Right lobe of liver (tissue), 6 donors: ENCODE results near the gene ACO2. TPM values are rescaled to one million over a fixed set of nuclear protein-coding genes. Genes with fewer than 3 reads are reported as not detected.

Experiments
- ATAC-seq, 4 donors: fragments of 200-7000 bp; cut with Tn5 transposase; one replicate each; pipeline ENCODE4 v1.9.1; 2020; ENCODE audit warnings: mild to moderate bottlenecking in 4 of 4, moderate library complexity in 4 of 4
- DNase-seq, 3 donors: peaks; one replicate each; pipeline ENCODE4 v3.0.0-alpha.2; 2020
- H3K27ac ChIP-seq, 3 donors: fragments of 200-600 bp; one replicate each; pipeline ENCODE4 v1.8.0; 2022
- H3K27me3 ChIP-seq, 2 donors: fragments of 200-600 bp; one replicate each; pipeline ENCODE4 v1.8.0; 2022
- H3K36me3 ChIP-seq, 4 donors: fragments of 200-600 bp; sonication (generic) in 1 of 4; one replicate each; pipeline versions ENCODE4 v1.5.1 to v1.8.0; 2017 to 2022; ENCODE audit warnings: control low read depth in 1 of 4
- H3K4me1 ChIP-seq, 4 donors: fragments of 200-600 bp; sonication (generic) in 1 of 4; one replicate each; pipeline versions ENCODE4 v1.5.1 to v1.8.0; 2017 to 2022; ENCODE audit warnings: control low read depth in 1 of 4
- H3K4me3 ChIP-seq, 3 donors: fragments of 200-600 bp; one replicate each; pipeline ENCODE4 v1.8.0; 2022
- H3K9me3 ChIP-seq, 4 donors: fragments of 200-600 bp; sonication (generic) in 1 of 4; one replicate each; pipeline versions ENCODE4 v1.5.1 to v1.8.0; 2017 to 2022; ENCODE audit warnings: control low read depth in 1 of 4
- POLR2A ChIP-seq: fragments of 450-650 bp; IDR thresholded peaks from one replicate; pipeline ENCODE4 v1.6.1; 2017; ENCODE audit warnings: antibody characterized with exemption, mild to moderate bottlenecking
- WGBS: methylation state at CpG from one replicate; pipeline ENCODE4 v1.1.6; 2018; ENCODE audit warnings: low coverage, low lambda C conversion rate; ENCODE audit not compliant: insufficient coverage; ENCODE audit errors: missing lambda C conversion rate; 5-methylcytosine and 5-hydroxymethylcytosine counted together
- intact Hi-C, 2 donors: fragments of 100-400 bp; cut with DNase I; formaldehyde crosslinking; loops; one replicate each; pipeline versions ENCODE4 v1.11.2 to v1.14.1; 2022
- total RNA-seq, 6 experiments: library from RNA; depleted of rRNA in 2 of 6; stranded (reverse); fragments of >200 nt in 2 of 6; fragmentation: NEBNext Ultra II Directional in 3 of 6; extraction: Animal tissue kit (Norgen Biotek cat#: 25700) in 3 of 6; gene quantifications; one replicate each; pipeline versions ENCODE4 v1.1.0 to v1.2.4, GENCODE V29; 2016 to 2023
- TF ChIP-seq, protein P1 (sequence below), 4 donors: fragments of 200-600 bp in 3 of 4; fragments of 450-650 bp in 1 of 4; IDR thresholded peaks; one replicate each; pipeline versions ENCODE4 v1.5.1 to v1.8.0; 2016 to 2022; ENCODE audit warnings: antibody characterized with exemption in 4 of 4, mild to moderate bottlenecking in 2 of 4
- donor health status: DM: no; HTN: yes; CAD: no.
- donor health status: DM: no; HTN: no; CAD: no.
- donor health status: DM: no; HTN: no; CAD: no.
- donor health status: DM: no; HTN: yes; CAD: no.
- donor health status: DM: no; HTN: yes; CAD: no.

ACO2 gene
- total RNA-seq, 6 experiments from 2014 or later, result 62.6 to 135 (median 66.8) TPM

DNA sequence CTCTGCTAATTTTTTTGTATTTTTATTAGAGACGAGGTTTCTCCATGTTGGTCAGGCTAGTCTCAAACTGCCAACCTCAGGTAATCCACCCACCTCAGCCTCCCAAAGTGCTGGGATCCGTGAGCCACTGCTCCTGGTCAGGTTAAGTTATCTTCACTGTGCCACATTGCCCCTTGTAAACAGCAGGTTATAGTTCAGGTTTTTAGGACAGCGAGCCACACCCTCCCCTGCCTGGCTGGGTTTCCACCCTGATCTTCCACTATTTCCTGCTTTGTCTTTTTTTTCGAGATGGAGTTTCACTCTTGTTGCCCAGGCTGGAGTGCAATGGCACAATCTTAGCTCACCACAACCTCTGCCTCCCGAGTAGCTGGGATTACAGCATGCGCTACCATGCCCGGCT, 16.1 kb downstream of the ACO2 start:
- DNase-seq (no peak), ATAC-seq (peak in 3 of 4 donors; percentile 33 to 71 (median 35))
- Histone ChIP-seq H3K4me3 (no peak overlapping the region), H3K4me1 (peaks cover 0 to 43% (median 6%) of the 10 kb centered on the region in 4 donors), H3K9me3 (no peaks in the 10 kb centered on the region), H3K27me3 (no peaks in the 10 kb centered on the region), H3K36me3 (no peaks in the 10 kb centered on the region), H3K27ac (no peak overlapping the region)
- 41% methylated on average over 7 of the region's 7 CpGs for WGBS
- intact Hi-C loops, result no loop called here
- TF ChIP-seq, protein P1, sequence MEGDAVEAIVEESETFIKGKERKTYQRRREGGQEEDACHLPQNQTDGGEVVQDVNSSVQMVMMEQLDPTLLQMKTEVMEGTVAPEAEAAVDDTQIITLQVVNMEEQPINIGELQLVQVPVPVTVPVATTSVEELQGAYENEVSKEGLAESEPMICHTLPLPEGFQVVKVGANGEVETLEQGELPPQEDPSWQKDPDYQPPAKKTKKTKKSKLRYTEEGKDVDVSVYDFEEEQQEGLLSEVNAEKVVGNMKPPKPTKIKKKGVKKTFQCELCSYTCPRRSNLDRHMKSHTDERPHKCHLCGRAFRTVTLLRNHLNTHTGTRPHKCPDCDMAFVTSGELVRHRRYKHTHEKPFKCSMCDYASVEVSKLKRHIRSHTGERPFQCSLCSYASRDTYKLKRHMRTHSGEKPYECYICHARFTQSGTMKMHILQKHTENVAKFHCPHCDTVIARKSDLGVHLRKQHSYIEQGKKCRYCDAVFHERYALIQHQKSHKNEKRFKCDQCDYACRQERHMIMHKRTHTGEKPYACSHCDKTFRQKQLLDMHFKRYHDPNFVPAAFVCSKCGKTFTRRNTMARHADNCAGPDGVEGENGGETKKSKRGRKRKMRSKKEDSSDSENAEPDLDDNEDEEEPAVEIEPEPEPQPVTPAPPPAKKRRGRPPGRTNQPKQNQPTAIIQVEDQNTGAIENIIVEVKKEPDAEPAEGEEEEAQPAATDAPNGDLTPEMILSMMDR (IDR thresholded peaks at IDR 0.05), result no peak
- TF ChIP-seq POLR2A, result no peak

DNA sequence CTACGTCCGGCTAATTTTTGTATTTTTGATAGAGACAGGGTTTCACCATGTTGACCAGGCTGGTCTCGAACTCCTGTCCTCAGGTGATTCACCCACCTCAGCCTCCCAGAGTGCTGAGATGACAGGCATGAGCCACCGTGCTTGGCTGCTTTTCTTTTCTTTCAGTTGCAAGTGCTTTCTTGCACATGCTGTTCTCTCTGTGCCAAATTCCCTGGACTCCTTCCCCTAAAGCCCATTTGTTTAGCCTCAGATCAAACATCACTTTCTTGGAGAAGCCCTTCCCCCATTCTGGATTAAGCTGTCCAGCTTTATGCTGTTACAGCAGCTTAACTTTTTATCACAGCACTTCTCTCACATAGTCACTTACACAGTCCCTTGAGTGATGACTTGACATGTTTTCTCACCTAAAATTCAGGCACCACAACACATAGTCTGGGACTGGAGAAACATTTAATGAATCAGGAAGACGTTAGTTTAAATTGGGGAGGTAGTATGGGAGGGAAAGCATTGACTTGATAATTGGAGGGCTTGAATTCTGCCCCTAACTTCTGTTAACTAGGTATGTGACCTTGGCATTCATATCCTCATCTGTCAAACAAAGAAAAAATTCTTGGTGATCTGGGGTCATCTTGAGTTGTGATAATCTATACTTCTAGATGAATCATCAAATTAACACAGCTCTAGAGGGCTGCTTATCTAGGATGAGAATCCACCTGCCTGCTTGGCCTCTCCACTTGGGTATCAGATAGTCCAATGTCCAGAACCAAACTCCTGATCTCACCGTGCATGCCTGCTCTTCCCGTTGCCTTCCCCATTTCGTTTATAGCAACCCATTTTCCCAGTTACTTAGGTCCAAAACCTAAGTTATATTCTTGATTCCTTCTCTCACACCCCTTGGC, 18.4 kb downstream of the ACO2 start:
- no peaks in the 10 kb centered on the region for H3K27me3 ChIP-seq
- DNase-seq, result no peak
- intact Hi-C loops, result no loop called here
- WGBS, result 60% methylated on average over 7 of the region's 8 CpGs
- ATAC-seq, result peak in 2 of 4 donors; percentile 29 to 30
- no peak overlapping the region for H3K4me3 ChIP-seq
- TF ChIP-seq, protein P1 (IDR thresholded peaks at IDR 0.05), result no peak
- TF ChIP-seq POLR2A, result no peak
- peaks cover 0 to 36% (median 5%) of the 10 kb centered on the region in 4 donors for H3K4me1 ChIP-seq
- H3K36me3 ChIP-seq, result no peaks in the 10 kb centered on the region
- H3K9me3 ChIP-seq, result no peaks in the 10 kb centered on the region
- H3K27ac ChIP-seq, result no peak overlapping the region

DNA sequence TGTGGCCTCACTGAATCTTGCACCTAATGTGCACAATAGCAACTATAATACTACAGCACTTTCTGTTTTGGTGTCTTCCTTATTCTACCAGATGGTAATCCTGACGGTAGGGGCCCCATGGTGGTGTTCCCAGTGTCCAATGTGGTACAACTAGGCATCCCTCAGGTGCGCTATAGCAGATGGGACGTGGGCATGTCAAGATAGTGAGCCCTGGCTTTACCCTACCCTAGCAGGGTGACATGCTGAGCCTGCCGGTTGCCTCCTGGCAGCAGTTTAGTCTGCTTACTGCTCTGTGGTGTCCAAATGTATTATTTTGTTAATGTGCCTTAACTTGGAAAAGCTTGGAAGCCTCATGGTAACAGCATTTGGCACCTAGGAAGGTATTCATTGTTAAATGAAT, 19.2 kb downstream of the ACO2 start:
- peaks cover 0 to 30% (median 5%) of the 10 kb centered on the region in 4 donors for H3K4me1 ChIP-seq
- intact Hi-C loops, result no loop called here

DNA sequence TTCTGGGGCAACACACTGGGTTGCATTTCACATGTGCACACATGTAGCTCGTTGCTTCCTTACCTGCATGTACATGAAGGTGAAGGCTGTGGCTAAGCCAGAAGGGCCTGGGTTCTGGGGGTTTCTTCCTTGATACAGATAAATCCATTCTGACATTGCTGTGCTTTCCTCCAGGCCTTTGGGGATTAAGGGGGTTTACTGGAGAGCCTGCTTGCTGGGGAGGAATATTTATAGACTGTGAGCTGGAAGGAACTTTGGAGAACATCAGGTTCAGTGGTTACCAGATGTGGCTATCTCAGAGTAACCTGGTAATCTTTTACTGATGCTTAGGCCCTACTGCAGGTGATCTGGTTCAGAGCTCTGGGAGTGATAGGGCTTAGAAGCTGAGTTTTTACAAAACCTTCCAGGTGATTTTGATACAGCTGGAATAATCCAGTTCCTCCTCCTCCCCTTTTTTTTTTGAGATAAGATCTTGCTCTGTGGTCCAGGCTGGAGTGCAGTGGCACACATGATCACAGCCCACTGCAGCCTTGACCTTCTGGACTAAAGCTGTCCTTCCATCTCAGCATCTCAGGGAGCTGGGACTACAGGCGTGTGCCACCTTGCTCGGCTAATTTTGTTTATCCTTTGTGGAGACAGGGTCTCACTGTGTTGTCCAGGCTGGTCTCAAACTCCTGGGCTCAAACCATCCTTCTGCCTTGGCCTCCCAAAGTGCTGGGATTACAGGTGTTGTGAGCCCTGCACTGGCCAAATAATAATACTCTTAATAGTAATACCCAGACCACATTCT, 19.9 kb downstream of the ACO2 start:
- no peaks in the 10 kb centered on the region for H3K9me3 ChIP-seq
- 100% methylated on average over 2 of the region's 3 CpGs for WGBS
- no peak overlapping the region for H3K4me3 ChIP-seq
- H3K36me3 ChIP-seq, result no peaks in the 10 kb centered on the region
- no peak overlapping the region for H3K27ac ChIP-seq
- DNase-seq (no peak), ATAC-seq (no peak)
- H3K4me1 ChIP-seq, result peaks cover 0 to 29% (median 5%) of the 10 kb centered on the region in 4 donors
- intact Hi-C loops, result no loop called here
- no peaks in the 10 kb centered on the region for H3K27me3 ChIP-seq
- no peak for TF ChIP-seq POLR2A
- TF ChIP-seq, protein P1 (IDR thresholded peaks at IDR 0.05), result no peak

More for the DNA sequence above, 19.2 kb downstream of the ACO2 start:
- no peaks in the 10 kb centered on the region for H3K36me3 ChIP-seq
- ATAC-seq, result no peak
- DNase-seq, result no peak
- TF ChIP-seq, protein P1 (IDR thresholded peaks at IDR 0.05), result no peak
- TF ChIP-seq POLR2A, result no peak
- 90% methylated on average over 3 of the region's 4 CpGs for WGBS
- no peaks in the 10 kb centered on the region for H3K9me3 ChIP-seq
- H3K27me3 ChIP-seq, result no peaks in the 10 kb centered on the region
- H3K27ac ChIP-seq, result no peak overlapping the region
- no peak overlapping the region for H3K4me3 ChIP-seq
